Measurements from ENCODE around the gene TGFB1I1. TPM values are rescaled to one million over a fixed set of nuclear protein-coding genes. Genes with fewer than 3 reads are reported as not detected.

The TGFB1I1 gene
- total and polyA plus RNA-seq, 2 of the 13 experiments (the other 11 are each of a cell fraction or from before 2014, with no cell fraction given): 0.80 to 2.9 TPM

GRCh38 chr16:31458844-31459686 is 12.9 kb upstream of the TGFB1I1 start, which contains the start of gene ARMC5 (continued):
- TF ChIP-seq ZNF703 (CRISPR knock-in tag; IDR thresholded peaks at IDR 0.05; ENCODE audit: borderline replicate concordance) (peak; percentile 85), ZFP82 (CRISPR knock-in tag; IDR thresholded peaks at IDR 0.05; ENCODE audit: borderline replicate concordance) (peak; percentile 93; the same call in 1 of the 2 replicates), ASH2L (IDR thresholded peaks at IDR 0.05; ENCODE audit: insufficient read length, low read depth, low read length) (no peak), ZNF646 (CRISPR knock-in tag; IDR thresholded peaks at IDR 0.05) (no peak; the same call in 1 of the 2 replicates), ZNF510 (CRISPR knock-in tag; IDR thresholded peaks at IDR 0.05; ENCODE audit: low read depth) (peak; percentile 80; the same call in 1 of the 2 replicates), ZNF101 (CRISPR knock-in tag; IDR thresholded peaks at IDR 0.05; ENCODE audit: borderline replicate concordance, low read depth) (peak; percentile 0), ATRX (CRISPR knock-in tag; IDR thresholded peaks at IDR 0.05; ENCODE audit: borderline replicate concordance) (no peak), ZNF136 (CRISPR knock-in tag; IDR thresholded peaks at IDR 0.05; ENCODE audit: low read depth) (peak; percentile 94; the same call in 1 of the 2 replicates), ZNF256 (CRISPR knock-in tag; conservative IDR thresholded peaks at IDR 0.05) (peak; percentile 40; the same call in 1 of the 2 replicates), TOE1 (CRISPR knock-in tag; IDR thresholded peaks at IDR 0.05) (peak; percentile 88; the same call in 1 of the 2 replicates), ZNF343 (CRISPR knock-in tag; IDR thresholded peaks at IDR 0.05) (peak; percentile 71), ELF1 (CRISPR knock-in tag; IDR thresholded peaks at IDR 0.05) (peak; percentile 100), IKZF5 (CRISPR knock-in tag; IDR thresholded peaks at IDR 0.05) (peak; percentile 68), POGZ (CRISPR knock-in tag; IDR thresholded peaks at IDR 0.05) (peak; percentile 80), TRAFD1 (CRISPR knock-in tag; IDR thresholded peaks at IDR 0.05; ENCODE audit: borderline replicate concordance) (peak; percentile 99), ZNF546 (CRISPR knock-in tag; conservative IDR thresholded peaks at IDR 0.05) (peak; percentile 87; the same call in 1 of the 2 replicates), TEAD2 (CRISPR knock-in tag; IDR thresholded peaks at IDR 0.05) (0 out of 2 replicates have a peak, but pooled peaks have one; percentile 82)
- TF ChIP-seq, protein P1, sequence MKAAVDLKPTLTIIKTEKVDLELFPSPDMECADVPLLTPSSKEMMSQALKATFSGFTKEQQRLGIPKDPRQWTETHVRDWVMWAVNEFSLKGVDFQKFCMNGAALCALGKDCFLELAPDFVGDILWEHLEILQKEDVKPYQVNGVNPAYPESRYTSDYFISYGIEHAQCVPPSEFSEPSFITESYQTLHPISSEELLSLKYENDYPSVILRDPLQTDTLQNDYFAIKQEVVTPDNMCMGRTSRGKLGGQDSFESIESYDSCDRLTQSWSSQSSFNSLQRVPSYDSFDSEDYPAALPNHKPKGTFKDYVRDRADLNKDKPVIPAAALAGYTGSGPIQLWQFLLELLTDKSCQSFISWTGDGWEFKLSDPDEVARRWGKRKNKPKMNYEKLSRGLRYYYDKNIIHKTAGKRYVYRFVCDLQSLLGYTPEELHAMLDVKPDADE (CRISPR knock-in tag; IDR thresholded peaks at IDR 0.05): peak; percentile 84
